ENCODE results near the gene SPAG17.

The SPAG17 gene

DNA sequence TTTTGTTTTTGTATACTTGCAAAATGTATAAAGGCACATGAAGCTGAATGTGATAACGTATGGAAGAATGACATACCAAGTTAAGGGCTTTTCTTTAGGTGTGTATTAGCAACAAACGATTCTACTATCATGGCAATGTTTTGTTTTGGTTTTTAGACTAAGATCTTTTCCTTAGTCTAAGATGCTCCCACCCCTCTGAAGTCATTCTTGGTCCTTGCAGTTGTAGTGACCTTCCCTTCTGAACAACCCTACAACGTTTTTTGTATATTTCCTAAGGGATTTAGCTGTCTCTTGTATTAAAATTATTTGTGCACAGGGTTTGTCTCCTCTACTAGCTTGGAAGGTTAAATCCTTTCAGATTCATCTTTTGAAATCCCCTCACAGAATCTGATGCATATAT is 61.0 kb downstream of the SPAG17 start:
- H3K27me3 Mint-ChIP-seq = peaks cover 0 to 2% of the 10 kb centered on the region in 2 donors
- no peaks in the 10 kb centered on the region for H3K4me1 Mint-ChIP-seq (ENCODE audit: low read depth in 2 of 2)
- DNase-seq (no peak), ATAC-seq (replicated peaks) (no peak)
- H3K4me3 Mint-ChIP-seq = no peak overlapping the region
- no peak overlapping the region for H3K27ac Mint-ChIP-seq
- H3K36me3 Mint-ChIP-seq (ENCODE audit: insufficient read depth) = no peaks in the 10 kb centered on the region
- H3K9me3 Mint-ChIP-seq = no peaks in the 10 kb centered on the region

DNA sequence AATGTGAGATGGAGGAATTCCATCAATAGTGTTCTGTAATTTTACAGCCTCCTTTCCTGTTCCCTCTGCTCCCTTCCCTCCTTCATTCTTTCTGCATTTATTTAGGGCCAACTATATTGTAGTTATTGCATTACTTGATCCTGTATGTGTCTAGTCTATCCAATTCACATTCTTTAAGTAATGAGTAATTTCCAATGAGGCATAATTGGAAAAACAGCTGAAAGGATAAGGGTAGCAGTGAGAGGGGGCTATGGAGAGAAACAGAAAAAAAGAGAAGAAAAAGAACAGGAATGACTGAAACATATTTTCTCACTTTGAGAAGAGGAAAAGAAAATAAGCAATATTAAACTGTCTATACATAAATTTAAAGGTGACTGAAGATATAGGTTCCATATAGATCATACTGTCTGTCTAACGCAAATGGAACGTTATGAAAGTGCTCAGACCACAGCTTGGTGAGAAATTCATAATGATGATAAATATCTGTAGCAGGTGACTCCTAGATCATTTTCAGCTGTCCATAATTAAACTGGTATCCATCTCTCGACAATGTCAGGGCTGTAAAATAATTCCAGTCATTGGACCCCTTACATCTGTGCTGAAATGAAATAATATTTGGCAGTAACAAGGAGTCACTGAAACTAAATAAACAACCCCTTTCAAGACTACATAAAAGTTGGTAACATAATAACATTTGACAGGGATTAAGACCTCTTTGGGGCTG is 61.8 kb downstream of the SPAG17 start:
- no peak for DNase-seq
- ATAC-seq (replicated peaks) = no peak
- no peaks in the 10 kb centered on the region for H3K4me1 Mint-ChIP-seq (ENCODE audit: low read depth in 2 of 2)
- no peaks in the 10 kb centered on the region for H3K36me3 Mint-ChIP-seq (ENCODE audit: insufficient read depth)
- peaks cover 0 to 6% of the 10 kb centered on the region in 2 donors for H3K27me3 Mint-ChIP-seq
- no peak overlapping the region for H3K27ac Mint-ChIP-seq
- H3K9me3 Mint-ChIP-seq = no peaks in the 10 kb centered on the region
- no peak overlapping the region for H3K4me3 Mint-ChIP-seq

DNA sequence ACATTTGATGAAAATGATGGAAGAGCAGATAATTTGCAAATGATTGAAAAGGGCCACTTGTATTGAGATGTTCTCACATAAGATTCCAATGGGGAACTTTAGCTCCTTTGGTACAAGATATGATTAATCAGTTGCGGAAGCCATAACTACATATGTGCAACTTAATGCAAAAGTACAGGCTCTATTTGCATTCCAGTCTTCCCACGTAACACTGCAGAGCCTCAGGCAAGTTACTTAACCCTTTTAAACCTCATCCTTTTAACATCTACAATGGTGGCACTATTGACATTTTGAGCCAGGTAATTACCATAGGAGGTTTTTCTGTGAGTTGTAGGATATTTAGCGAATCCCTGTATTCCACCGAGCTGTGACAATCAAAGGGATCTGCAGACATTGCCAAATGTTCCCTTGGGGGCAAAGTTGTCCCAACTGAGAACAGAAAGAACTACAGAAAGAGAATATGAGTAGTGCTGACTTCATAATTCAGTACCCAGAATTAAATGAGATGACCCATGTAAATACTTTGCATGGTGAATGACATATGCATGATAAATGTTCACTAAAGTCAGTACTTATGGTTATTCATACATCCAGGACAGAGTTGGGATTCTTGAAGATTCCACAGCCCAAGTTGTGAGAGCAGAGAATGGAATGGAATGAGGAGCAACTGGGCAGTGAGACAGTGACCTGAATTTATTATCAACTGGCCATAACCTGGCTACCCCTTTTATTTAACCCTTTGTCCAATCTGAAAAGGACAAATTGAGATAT is 62.6 kb downstream of the SPAG17 start:
- H3K27ac Mint-ChIP-seq = no peak overlapping the region
- H3K27me3 Mint-ChIP-seq = peaks cover 0 to 7% of the 10 kb centered on the region in 2 donors
- DNase-seq (no peak), ATAC-seq (replicated peaks) (no peak)
- no peak overlapping the region for H3K4me3 Mint-ChIP-seq
- H3K36me3 Mint-ChIP-seq (ENCODE audit: insufficient read depth) = no peaks in the 10 kb centered on the region
- no peaks in the 10 kb centered on the region for H3K9me3 Mint-ChIP-seq
- no peaks in the 10 kb centered on the region for H3K4me1 Mint-ChIP-seq (ENCODE audit: low read depth in 2 of 2)

DNA sequence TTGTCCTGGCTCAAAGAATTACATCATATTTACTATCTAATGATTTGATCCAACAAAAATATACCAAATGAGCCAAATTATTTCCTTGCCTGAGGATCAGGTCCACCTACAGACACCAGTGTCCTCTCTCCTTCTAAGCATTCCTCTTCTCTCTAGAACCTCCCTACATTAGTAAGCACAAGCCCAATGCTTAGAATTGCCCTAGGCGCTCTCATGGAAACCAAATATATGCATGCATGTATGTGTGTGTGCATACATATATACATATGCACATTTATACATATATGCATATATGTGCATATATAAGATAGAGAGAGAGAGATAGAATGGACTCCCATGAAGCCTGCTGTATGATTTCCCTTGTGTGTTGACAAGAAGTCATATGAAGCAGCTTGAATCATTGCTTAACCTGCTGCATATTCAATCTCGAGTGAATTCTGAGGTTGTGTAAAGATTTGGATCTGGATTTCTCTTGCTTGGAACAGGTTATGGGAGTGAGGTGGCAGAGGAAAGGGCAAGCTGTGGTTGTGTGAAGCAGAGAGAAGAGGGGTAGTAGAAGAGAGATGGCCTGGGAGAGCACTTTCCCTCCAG is 66.1 kb downstream of the SPAG17 start:
- ATAC-seq (replicated peaks) = no peak
- H3K4me3 Mint-ChIP-seq = no peak overlapping the region

DNA sequence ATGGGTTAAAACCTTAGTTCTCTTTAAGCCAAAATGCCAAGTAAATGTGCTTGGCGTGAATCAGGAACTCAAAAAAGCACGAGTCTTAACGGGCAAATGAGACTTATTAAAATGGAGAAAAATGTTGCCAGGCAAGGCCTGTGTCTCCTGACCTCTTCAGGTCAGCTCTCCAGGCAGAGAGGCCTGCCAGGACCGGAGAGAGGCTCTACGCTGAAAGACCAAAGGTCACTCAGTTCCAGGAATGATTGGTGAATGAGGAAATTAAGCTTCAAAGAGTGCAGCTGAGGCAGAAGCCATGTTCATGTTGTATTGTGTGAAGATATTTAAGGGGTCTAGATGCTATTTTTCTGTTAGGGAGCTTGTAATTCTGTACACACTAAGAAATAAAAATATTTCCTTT is 66.6 kb downstream of the SPAG17 start:
- no peak for DNase-seq
- no peaks in the 10 kb centered on the region for H3K36me3 Mint-ChIP-seq (ENCODE audit: insufficient read depth)
- ATAC-seq (replicated peaks) = no peak
- H3K4me3 Mint-ChIP-seq = no peak overlapping the region
- no peak overlapping the region for H3K27ac Mint-ChIP-seq
- no peaks in the 10 kb centered on the region for H3K4me1 Mint-ChIP-seq (ENCODE audit: low read depth in 2 of 2)
- H3K9me3 Mint-ChIP-seq = peaks cover 0 to 2% of the 10 kb centered on the region in 2 donors
- H3K27me3 Mint-ChIP-seq = peaks cover 0 to 16% of the 10 kb centered on the region in 2 donors

More for the DNA sequence above, 66.1 kb downstream of the SPAG17 start:
- H3K27ac Mint-ChIP-seq = no peak overlapping the region
- peaks cover 0 to 16% of the 10 kb centered on the region in 2 donors for H3K27me3 Mint-ChIP-seq
- H3K4me1 Mint-ChIP-seq (ENCODE audit: low read depth in 2 of 2) = no peaks in the 10 kb centered on the region
- H3K36me3 Mint-ChIP-seq (ENCODE audit: insufficient read depth) = no peaks in the 10 kb centered on the region
- no peak for DNase-seq
- H3K9me3 Mint-ChIP-seq = peaks cover 0 to 2% of the 10 kb centered on the region in 2 donors

DNA sequence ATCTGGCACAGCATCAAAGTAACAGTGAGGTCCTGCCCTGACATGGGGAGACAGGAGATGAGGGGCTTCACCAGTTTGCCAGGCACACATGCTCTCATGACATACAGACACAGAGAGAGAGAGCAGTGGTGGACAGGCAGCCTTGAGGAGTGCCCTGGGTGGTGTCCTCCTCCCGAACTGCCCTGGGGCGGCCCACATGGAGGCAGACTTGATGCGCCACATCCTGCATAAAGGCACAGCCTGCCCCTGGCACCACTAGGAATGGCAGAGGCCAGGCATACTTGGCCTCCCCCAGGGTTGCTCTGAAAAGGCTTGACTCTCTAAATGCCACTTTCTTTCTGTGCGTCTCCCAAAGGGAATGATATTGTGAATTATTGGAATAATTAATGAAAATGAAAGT is 67.5 kb downstream of the SPAG17 start:
- H3K4me3 Mint-ChIP-seq = no peak overlapping the region
- no peaks in the 10 kb centered on the region for H3K4me1 Mint-ChIP-seq (ENCODE audit: low read depth in 2 of 2)
- H3K27ac Mint-ChIP-seq = no peak overlapping the region
- H3K36me3 Mint-ChIP-seq (ENCODE audit: insufficient read depth) = no peaks in the 10 kb centered on the region
- DNase-seq (no peak), ATAC-seq (replicated peaks) (no peak)
- H3K9me3 Mint-ChIP-seq = peaks cover 0 to 2% of the 10 kb centered on the region in 2 donors
- H3K27me3 Mint-ChIP-seq = peaks cover 0 to 16% of the 10 kb centered on the region in 2 donors

DNA sequence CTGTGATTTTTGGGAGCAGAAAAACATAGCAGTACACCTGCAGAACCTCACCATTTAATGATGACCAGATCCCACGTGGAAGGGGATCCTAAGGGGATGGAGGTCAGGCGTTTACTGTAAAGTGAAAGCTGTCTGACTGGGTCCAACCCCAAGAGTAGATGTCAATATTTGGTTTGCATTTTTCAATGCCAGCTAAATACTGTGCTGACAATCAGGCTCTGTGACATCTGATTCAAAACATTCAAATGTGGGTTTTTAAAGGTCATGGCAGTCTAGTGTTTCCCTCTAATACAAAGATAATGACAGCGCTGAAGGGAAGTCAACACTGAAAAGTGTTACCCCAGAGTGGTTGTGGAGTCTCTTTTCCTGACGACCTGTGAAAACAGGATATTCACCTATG is 68.1 kb downstream of the SPAG17 start:
- DNase-seq (no peak), ATAC-seq (replicated peaks) (no peak)
- Mint-ChIP-seq H3K36me3 (ENCODE audit: insufficient read depth) (no peaks in the 10 kb centered on the region), H3K27me3 (peaks cover 0 to 16% of the 10 kb centered on the region in 2 donors), H3K4me3 (no peak overlapping the region), H3K4me1 (ENCODE audit: low read depth in 2 of 2) (no peaks in the 10 kb centered on the region), H3K9me3 (peaks cover 0 to 2% of the 10 kb centered on the region in 2 donors), H3K27ac (no peak overlapping the region)

DNA sequence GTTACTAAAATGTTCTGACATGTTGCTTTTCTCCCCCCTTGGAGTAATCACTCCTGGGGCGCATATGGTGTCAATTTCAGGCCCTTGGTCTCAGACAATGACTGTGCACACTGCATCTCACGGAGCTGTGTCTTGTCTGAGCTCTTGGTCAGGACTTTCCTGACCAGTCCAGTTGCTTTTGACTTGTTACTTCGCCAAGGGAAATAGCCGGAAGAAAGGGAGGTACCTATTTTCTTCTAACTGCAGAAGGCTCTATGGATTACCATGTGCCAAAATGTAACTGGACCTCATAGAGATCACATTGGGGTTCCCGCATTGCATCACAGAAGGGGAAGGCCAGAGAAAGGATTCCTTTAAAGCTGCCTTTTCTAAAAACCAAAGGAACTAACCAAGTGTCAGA is 68.6 kb downstream of the SPAG17 start:
- H3K4me3 Mint-ChIP-seq = no peak overlapping the region
- peaks cover 0 to 2% of the 10 kb centered on the region in 2 donors for H3K9me3 Mint-ChIP-seq
- no peak overlapping the region for H3K27ac Mint-ChIP-seq
- no peak for DNase-seq
- ATAC-seq (replicated peaks) = no peak
- no peaks in the 10 kb centered on the region for H3K36me3 Mint-ChIP-seq (ENCODE audit: insufficient read depth)
- H3K27me3 Mint-ChIP-seq = peaks cover 0 to 16% of the 10 kb centered on the region in 2 donors
- no peaks in the 10 kb centered on the region for H3K4me1 Mint-ChIP-seq (ENCODE audit: low read depth in 2 of 2)

DNA sequence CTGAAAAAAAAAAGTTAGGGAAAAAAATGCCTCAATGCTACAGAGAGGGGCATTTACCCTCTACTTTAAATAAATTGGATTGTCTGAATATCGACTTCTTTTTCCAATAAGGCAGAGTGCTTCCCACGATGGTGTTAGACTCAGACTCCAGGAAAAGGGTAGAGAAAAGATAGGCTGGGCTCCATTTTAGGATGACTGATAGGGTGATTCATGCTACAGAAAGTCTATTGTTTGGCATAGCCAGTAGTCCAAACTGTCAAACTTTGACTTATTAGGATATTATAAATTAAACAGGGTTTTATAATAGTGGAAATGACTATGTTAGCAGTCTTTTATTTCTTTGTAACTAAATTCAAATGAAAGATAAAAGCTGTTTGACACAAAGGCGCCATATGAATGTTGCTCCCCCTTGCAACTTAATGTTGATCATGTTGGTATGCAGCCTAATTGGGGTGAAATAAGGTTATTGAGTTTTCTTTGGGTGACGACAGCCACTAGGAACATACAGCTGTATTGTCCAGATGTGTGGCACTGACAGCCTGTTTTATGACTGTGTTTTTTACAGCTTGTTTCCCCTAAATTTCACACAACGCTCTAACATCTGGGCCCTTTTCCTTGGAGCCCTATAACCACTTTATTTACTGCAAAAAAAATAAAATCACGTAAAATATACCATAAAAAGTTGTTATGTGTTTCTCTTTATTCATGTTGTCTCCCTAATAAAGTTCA is 69.3 kb downstream of the SPAG17 start:
- Mint-ChIP-seq H3K4me1 (ENCODE audit: low read depth in 2 of 2) (no peaks in the 10 kb centered on the region), H3K27ac (no peak overlapping the region), H3K36me3 (ENCODE audit: insufficient read depth) (no peaks in the 10 kb centered on the region), H3K4me3 (no peak overlapping the region), H3K27me3 (peaks cover 0 to 16% of the 10 kb centered on the region in 2 donors), H3K9me3 (peaks cover 0 to 2% of the 10 kb centered on the region in 2 donors)
- DNase-seq = no peak
- no peak for ATAC-seq (replicated peaks)

DNA sequence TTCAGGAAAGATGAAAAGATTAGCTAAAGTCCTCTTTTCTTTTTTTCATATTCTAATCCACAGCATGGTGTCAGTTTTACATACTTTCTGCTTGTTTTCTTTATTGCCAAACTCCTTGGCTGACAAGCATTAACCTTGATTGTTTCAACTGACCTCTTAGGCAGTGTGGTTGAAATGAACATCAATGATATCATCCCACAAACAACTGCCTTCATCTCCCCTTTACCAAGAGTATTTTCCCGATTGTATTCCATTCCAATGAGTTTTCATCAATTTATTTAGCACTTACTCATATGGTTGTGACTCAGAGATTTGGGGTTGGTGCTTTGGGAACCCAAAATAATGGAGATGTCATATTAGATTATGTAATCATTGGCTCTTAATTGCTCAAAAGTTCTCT is 71.8 kb downstream of the SPAG17 start:
- peaks cover 0 to 2% of the 10 kb centered on the region in 2 donors for H3K9me3 Mint-ChIP-seq
- DNase-seq = no peak
- no peak for ATAC-seq (replicated peaks)
- H3K4me3 Mint-ChIP-seq = no peak overlapping the region
- peaks cover 0 to 10% of the 10 kb centered on the region in 2 donors for H3K27me3 Mint-ChIP-seq
- H3K36me3 Mint-ChIP-seq (ENCODE audit: insufficient read depth) = no peaks in the 10 kb centered on the region
- no peaks in the 10 kb centered on the region for H3K4me1 Mint-ChIP-seq (ENCODE audit: low read depth in 2 of 2)
- no peak overlapping the region for H3K27ac Mint-ChIP-seq

DNA sequence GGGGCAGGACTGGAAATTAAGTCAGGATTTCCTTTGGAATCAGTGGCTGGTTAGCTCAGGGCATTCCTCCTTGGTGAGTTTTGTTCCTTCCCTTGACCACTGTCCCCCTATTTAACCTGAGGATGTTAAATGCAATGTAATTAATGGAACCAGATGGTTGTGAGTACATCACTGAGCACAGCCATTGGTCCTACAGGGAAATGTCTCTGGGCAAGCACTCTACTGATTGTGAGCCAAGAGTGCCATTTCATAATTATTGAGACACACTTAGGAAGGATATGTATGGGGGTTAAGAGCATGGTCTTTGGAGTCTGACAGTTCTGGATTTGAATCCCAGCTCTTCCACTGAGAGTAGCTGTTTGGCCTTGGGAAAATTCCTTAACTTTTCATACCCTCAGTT is 74.4 kb downstream of the SPAG17 start:
- Mint-ChIP-seq H3K27me3 (no peaks in the 10 kb centered on the region), H3K36me3 (ENCODE audit: insufficient read depth) (no peaks in the 10 kb centered on the region), H3K4me3 (no peak overlapping the region), H3K27ac (no peak overlapping the region), H3K9me3 (no peaks in the 10 kb centered on the region), H3K4me1 (ENCODE audit: low read depth in 2 of 2) (no peaks in the 10 kb centered on the region)
- no peak for ATAC-seq (replicated peaks)
- DNase-seq = no peak

DNA sequence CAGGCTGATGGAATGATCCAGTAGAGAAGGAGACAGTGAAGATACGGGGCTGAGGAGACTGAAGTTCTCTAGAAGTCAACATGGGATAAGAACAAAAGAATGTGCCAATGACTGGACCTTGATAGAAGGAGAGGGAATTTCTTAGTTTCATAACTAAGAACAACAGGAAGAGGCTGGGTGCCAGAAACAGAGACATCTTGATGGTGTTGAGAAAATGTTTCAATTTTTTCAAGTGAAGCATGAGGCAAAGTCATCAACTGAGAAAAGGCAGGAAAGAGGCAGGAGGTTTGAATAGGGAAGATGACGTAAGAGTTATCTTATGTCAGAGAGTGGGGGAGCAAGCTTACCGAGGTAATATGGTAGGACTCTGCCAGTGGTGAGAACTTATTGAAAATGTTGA is 80.1 kb downstream of the SPAG17 start:
- ATAC-seq (replicated peaks) (no peak), DNase-seq (no peak)
- H3K4me3 Mint-ChIP-seq = no peak overlapping the region
- no peak overlapping the region for H3K27ac Mint-ChIP-seq
- H3K36me3 Mint-ChIP-seq (ENCODE audit: insufficient read depth) = no peaks in the 10 kb centered on the region
- no peaks in the 10 kb centered on the region for H3K27me3 Mint-ChIP-seq
- no peaks in the 10 kb centered on the region for H3K9me3 Mint-ChIP-seq
- H3K4me1 Mint-ChIP-seq (ENCODE audit: low read depth in 2 of 2) = no peaks in the 10 kb centered on the region

DNA sequence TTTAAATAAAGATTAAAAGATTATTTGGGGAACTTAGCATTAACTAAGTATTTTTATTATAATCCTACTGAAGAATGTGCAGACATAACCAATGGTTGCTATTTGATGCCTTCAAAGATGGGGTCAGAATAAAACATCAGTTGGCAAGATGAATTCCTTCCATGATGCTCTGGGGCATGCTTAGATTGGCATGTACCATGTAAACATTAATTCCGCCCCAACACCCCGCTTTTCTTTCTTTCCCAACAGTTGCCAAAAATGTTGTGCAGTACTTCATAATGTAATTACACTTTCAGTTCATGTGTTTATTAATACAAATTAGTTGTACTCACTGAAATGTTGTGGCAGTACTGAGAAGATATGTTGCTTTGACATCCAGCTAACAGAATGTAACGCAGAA is 82.6 kb downstream of the SPAG17 start:
- Mint-ChIP-seq H3K27me3 (no peaks in the 10 kb centered on the region), H3K36me3 (ENCODE audit: insufficient read depth) (no peaks in the 10 kb centered on the region), H3K4me3 (no peak overlapping the region), H3K27ac (no peak overlapping the region), H3K9me3 (no peaks in the 10 kb centered on the region), H3K4me1 (ENCODE audit: low read depth in 2 of 2) (no peaks in the 10 kb centered on the region)
- ATAC-seq (replicated peaks) (no peak), DNase-seq (no peak)
